H54 (cell line): ENCODE results near the gene ARL5A.

Source experiments
- DNase-seq: peaks from one replicate; pipeline ENCODE4 v3.0.0; 2011; ENCODE audit warnings: low spot score, mixed read lengths; ENCODE audit not compliant: insufficient read length
- FAIRE-seq: peaks from 3 replicates; lab custom pipeline; 2011; peaks lifted over from hg19 to GRCh38; lab: Jason Lieb, UNC
- POLR2A ChIP-seq: IDR thresholded peaks from 2 replicates; pipeline ENCODE4 v1.6.1; 2011; ENCODE audit warnings: low read depth, mild to moderate bottlenecking, low read length

Gene ARL5A

DNA sequence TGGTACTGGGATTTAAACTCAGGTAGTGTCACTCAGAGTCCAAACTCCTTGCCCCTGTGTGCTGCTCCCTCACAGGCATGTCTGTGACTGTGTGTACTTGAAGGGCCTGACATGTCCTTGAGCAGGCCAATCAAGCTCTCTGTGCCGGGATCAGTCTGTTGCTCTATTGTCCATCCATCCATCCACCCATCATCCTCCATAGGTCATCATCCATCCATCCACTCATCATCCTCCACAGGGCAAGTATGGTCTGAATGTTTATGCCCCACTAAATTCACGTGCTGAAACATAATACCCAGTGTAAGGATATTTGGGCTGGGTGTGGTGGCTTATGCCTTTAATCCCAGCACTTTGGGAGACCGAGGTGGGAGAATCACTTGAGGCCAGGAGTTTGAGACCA, 69.5 kb downstream of the ARL5A start:
- DNase-seq (no peak), FAIRE-seq (no peak)
- TF ChIP-seq POLR2A, result no peak

DNA sequence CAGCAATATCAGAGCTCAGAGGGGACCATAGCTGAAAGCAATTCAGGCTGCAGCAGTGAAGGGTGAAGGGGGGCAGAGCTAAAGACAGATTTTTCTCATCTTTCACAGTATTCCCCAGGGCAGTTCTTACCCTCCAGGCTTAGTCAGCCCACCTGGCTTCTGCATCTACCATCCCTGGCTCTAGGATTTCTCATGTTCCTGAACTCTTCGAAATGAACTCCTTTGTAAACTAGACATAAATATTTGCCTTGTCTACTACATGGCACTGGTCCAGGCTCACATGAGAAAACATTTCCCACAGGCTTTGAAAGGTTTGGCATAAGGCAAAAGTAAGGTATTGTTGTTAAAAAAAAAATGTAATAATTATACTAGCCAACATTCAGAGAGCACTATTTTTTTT, 70.4 kb downstream of the ARL5A start:
- FAIRE-seq (no peak), DNase-seq (no peak)
- TF ChIP-seq POLR2A, result no peak

DNA sequence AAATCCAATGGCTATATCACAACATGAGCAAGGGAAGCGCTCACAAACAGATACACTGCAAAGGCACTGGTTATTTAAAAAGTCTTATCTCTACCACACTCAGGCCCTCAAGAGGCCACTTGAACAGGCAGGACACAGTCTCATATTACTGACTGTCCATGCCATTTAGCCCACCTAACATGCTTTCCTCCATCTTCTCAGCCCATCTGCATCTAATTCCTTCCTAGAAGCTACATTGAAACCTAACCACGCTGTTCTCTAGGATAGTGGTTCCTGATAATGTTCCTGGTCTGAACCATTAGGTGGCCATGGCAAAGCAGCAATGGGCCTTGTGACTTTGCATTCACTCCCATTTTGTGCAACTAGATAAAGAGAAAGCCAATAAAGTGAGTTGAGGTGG, 71.4 kb downstream of the ARL5A start:
- no peak for TF ChIP-seq POLR2A
- DNase-seq (no peak), FAIRE-seq (no peak)

- FAIRE-seq, result no peak
- TF ChIP-seq POLR2A, result no peak
- DNase-seq, result no peak
These were observed 73.8 kb downstream of the ARL5A start for GRCh38 chr2:151754253-151754897.

DNA sequence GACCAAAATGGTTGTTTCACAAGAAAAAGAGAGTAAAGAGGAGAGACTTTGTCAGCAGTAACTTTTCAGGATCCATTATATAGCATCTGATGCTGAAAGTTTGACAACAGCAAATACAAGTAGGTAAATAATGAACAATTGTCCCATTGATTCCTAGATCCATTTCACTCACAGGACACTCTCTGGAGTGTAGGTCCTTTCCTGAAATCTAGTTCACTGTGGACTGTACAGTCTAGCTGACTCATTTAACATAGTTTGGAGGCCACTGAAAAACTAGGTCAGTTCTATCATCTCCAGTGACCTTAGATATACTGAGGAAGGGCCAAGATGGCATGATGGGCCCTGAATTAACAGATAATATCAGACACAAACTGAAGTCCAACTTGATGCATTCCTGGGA, 74.7 kb downstream of the ARL5A start:
- TF ChIP-seq POLR2A, result no peak
- FAIRE-seq (no peak), DNase-seq (no peak)
